HPDE6-E6E7 (cell line): Measurements from ENCODE around the gene MEIS3.

ENCODE experiments used
- DNase-seq: peaks from one replicate; pipeline ENCODE4 v3.0.0; 2011; ENCODE audit warnings: missing footprints; ENCODE audit errors: extremely low spot score

The MEIS3 gene

DNA sequence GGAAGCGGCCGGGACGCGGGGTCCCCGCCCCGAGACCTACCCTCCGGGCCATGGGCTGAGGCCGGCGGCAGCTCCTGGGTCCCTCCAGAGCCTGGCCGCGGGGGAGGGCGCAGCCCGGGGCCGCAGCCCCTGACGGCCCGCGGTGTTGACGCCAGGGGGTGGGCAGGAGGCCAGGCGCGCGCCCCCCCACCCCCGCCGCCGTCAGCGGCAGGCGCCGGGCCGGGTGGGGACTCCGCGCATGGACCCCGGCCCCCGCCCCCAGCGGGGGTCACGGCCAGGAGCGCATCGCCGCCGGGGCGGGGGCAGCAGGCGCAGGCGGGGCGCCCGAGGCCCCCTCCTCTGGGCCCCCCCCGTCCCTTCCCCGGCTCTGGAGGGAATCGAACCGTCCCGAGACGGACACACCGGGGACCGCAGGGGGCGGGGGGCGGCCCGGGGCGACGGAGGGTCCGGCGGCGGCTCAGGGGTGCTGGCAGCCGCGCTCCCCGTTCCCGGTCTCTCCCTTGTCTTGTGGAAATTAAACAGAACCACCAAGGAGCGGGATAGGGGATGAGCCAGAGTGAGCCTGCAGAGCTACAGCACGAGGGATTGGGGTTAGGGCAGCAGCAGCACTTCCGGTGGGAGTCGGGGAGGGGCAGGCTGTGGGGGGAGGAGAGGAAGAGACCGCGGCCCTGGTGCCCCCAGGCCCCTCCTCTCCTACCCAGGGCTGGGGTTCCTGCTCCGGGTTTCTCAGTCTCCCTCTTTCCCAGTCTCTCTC lies at the start of gene MEIS3:
MEIS3 (minus strand) TSS at position 498 of the 754 bp plus-strand sequence; CDS start at position 52, 446 bp downstream.
- DNase-seq: no peak

DNA sequence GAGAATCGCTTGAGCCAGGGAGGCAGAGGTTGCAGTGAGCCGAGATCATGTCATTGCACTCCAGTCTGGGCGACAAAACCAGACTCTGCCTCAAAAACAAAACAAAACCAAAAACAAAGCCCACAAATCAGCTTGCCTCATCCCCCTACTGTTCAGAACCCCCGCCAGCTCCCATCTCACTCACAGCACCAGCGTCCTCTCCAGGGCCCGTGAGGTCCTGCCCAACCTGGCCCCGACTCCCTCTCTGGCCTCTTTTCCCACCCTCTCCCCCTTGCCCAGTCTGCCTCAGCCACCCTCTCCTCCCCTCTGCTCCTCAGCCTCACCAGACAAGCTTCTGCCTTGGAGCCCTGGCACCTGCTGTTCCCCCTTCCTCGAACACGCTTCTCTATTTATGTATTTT lies 48.6 kb upstream of the MEIS3 start:
- DNase-seq: no peak

DNA sequence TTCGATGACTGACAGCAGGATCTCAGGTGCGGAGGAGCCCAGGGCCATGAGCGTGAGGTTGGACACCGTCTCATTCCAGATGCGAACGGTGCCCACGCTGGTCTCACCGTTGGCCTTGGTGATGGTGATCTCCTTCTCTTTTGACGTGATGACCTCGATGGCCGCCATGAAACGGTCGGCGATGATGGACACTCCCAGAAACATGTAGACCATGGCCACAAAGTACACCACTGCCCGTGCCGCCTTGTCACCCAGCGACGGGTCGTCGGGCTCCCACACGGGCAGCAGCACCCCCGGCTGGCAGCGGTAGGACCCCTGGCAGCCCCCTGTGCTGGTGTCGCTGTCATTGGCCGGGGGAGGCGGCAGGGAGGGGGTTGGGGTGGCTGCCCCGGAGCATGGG lies 46.6 kb upstream of the MEIS3 start:
- no peak for DNase-seq

DNA sequence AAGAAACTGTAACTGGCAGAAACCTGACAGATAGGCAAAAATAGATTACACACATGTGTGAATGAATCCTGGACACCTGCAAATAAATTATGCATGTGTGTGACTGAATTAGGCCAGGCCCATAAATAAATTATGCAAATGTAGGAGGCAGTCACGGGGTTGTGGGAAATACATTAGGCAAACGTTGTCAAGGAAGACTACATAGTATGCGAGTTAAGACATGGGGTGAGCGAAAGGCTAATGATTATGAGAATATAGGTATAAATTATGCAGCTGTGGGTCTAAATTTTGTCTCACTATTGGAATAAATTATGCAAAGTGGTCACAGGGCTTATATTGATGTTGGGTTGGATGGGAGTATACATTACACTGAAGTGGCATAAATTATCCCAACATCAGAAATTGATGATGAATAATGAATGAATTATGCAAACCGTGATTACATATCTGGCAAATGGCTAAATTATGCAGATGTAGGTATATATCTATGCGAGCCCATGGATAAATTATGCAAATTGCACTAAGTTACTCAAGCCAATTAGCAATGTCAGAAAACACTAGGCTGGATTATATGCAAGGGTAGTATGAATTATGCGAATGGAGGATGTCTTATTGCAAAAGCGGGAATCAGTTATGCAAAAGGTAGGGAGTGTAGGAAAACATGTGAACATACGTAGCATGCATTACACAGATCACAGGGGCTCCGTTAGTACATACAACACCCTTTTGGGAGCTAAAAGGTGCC lies 45.5 kb upstream of the MEIS3 start:
- DNase-seq: no peak

DNA sequence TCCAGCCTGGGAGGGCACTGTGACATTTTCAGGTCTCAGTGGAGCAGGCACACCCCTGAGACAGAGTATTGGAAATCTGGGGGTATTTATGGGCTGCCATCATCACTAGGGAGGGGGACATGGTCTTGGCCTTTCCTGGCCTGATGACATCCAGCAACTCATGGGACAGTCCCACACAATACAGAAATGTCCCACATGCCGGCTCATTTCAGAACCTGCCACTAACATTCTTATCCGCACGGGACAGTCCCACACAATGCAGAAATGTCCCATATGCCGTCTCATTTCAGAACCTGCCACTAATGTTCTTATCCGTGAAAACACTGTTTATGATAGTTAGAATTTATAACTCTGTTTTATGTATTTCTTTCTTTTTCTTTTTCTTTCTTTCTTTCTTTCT lies 42.5 kb upstream of the MEIS3 start:
- DNase-seq: no peak

DNA sequence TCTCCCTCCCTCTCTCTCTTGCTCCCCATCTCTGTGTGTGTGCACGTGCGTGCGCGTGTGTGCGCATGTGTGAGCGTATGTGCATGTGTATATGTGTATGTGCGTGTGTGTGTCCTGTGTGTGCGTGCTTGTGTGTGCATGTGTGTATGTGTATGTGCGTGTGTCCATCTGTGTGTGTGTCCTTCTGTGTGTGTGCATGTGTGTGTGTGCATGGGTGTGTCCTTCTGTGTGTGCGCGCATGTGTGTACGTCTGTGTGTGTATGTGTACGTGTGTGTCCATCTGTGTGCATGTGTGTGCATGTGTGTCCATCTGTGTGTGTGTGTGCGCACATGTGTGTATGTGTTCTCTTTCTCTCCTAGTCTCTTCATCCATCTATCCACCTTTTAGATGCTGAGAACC lies 40.1 kb upstream of the MEIS3 start:
- DNase-seq: no peak

DNA sequence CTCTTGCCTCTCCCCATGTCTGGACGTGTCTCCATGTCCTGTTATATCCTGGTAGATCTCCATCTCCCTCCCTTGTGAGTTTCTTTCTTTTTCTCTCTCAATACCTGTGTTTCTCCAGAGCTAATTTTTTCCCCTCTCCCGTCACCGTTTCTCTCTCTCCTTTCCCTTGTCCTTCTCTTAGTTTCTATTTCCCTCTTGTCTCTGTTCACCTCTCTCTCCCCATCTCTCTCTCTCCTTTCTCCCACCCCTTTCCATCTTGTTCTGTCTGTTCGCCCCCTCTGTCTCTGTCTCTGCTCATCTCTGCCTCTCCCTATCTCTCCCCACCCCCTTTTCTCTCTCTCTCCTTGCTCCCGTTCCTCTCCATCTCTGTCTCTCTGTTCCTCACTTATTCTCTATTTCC lies 39.3 kb upstream of the MEIS3 start:
- no peak for DNase-seq

DNA sequence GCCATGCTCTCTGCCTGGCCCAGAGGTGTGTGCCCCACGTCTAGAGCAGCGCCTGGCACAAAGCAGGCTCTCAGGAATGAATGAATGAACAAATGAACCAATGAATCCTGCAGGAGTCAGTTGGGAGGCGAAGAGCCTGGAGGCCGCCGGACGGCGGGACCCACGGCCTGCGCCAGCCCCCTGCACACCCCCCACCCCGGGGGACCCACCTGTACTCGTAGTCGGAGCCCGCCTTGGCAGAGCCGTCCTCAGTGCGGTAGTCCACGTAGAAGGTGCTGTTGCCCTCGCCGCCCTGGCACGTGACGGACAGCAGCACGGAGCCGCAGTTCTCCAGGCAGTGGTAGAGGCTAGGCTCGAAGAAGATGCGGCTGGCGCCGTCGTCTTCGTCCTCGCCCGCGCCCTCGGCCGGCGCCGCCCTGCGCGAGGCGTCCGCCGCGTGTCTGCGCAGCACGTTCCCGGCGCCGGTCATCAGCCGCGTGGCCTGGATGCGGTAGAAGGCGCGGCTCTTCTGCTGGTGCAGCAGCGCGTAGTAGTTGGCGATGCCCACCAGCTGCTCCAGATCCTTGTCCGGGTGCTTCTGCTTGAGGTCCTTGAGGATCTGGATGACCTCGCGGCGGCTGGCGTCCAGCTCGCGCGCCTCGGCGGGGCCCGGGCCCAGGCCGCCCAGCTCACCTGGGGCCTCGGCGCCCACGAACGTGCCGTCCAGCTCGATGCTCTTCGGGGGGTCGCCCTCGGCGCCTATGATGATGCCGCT lies 37.6 kb upstream of the MEIS3 start:
- DNase-seq: no peak

DNA sequence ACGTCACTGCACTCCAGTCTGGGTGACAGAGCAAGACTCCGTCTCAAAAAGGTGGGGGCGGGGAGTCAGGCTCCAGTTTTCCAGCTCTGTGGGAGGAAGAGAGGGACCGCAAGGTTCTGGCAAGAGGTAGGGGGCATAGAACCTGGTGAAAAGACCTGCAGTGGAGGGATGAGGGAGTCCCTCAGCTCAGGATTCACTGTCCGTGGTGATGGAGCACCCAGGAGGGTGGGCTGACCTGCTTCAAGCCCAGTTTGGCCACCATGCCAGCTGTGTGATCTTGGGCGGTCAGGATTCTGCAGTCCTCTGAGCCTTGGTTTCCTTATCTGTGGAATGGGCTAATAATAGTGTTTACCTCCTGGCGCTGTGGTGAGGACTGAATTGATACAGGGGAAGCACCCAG lies 31.2 kb upstream of the MEIS3 start:
- DNase-seq: no peak

DNA sequence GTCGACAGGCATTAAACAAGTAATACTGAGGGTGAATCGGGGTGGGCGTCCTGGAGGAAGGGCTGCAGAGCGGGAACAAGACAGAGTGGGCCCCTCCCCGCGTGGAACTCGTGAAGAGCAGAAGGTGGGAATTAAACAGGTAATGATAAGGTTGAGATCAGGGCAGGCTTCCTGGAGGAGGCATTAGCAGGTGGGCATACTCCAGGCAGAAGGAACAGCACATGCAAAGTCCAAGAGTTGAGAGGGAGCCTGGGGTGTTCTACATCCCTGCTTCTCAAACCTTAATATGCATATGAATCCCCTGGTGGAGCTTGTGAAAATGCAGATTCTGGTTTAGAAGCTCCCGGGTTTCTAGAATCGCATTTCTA lies 29.0 kb upstream of the MEIS3 start:
- DNase-seq: no peak

DNA sequence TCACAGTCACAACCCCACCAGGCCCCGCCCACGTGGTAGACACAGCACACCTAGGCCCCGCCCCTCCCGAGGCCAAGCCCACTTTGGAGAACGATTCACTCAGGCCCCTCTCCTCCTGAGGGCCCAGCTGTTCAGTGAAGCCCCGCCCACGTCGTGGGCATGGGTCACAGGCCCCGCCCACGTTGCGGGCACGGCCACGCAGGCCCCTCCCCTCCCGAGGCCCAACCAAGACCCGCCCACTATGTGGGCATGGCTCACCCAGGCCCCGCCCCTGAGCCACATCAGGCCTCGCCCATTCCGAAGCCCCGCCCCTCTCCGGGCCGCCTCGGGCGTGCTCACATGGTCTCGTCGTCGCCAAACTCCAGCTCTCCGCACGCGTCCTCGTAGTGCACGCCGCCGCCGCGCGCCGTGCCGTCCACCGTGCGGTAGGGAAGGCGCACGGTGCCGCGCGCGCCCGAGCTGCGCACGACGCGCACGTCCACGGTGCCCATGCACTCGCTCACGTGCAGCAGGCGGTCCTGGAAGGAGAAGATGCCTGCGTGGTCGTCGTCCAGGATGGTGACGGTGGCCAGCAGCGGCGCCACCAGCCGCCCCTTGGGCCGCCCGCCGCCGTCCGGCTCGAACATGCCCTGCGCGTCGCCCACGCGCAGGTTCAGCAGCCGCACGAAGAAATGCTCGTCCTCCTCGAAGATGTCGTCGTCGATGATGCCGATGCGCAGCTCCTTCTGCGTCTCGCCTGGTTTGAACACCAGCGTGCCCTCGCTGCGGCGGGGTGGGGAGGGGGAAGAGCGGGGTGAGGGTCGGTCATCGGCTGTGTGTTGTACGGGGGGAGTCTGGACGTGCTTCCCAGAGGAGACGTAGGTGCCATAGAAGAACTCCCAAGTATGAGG lies 28.4 kb upstream of the MEIS3 start:
- peak; percentile 58 for DNase-seq

DNA sequence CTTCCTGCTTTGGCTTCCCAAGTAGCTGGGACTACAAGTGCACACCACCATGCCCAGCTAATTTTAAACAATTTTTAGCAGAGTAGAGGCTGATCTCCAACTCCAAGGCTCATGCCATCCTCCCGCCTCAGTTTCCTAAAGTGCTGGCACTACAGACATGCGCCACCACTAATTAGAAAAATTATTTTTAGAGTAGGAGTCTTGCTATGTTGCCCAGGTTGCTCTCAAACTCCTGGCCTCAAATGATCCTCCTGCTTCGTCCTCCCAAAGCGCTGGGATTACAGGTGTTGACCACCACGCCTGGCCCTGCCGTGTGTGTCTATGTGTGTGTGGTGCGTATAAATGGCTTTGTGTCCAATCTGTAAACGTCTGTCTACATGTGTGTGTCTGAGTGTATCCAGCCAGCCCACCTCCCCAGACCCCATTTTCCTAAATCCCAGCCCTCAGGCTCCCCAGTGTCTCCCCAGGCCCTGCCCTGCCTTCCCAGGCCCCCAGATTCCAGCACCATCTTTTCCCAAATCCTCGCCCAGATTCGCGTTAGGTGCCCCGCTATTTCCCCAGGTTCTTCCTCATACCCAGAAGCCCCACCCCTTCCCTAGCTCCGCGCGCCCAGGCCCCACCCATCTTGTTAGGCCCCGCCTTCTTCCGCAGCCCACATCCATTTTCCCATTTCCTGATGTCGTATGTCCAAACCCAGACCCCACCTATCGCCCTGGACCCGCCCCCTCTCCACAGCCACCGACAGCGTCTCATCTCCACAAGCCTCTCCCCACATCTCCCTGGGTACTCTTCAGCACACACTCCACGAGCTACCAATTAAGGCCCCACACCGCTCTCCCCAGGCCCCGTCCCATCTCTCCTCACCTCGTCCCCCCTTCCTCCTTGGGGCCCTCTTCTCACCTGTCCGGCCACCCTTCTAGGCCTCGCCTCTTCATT lies 27.5 kb upstream of the MEIS3 start:
- no peak for DNase-seq

DNA sequence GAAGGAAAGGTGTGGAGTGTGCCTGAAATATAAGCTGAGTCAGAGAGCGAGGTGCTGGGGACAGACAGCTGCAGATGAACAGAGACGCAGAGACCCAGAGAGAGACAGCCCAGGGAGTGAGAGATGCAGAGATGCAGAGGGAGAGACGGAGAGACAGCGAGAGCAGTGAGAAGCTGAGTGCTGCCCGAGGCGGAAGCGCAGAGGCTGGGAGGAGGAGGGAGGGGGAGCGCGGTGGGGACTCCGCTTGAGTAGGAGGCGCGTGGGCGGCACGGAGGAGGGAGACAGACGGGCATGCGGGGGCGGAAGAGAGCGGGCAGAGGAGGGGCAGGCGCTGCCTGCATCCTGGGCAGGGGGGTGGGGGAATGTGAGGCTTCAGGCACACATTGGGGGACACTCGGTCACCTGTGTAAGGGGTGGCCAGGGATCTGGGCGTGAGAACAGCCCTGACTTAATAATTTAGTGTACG lies 26.6 kb upstream of the MEIS3 start:
- DNase-seq: no peak

DNA sequence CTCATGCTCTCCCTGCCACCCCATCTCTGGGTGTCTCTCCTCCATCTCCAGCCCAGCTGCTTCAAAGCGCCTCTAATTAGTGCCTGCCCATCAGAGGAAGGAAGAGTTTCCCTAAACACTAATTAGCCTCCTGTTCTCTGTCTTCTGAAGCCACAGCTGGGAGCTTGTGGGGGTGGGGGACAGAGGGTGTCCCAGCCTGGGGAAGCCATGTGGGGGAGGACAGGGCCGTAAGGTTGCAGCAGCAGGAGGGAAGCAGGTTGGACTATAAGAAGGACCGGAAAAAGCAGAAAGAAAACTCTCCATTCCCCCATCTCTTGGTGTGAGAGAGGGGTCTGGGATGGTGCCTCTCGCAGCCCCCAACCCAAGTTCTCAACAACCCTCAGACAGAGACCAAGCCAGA lies 26.2 kb upstream of the MEIS3 start:
- no peak for DNase-seq

DNA sequence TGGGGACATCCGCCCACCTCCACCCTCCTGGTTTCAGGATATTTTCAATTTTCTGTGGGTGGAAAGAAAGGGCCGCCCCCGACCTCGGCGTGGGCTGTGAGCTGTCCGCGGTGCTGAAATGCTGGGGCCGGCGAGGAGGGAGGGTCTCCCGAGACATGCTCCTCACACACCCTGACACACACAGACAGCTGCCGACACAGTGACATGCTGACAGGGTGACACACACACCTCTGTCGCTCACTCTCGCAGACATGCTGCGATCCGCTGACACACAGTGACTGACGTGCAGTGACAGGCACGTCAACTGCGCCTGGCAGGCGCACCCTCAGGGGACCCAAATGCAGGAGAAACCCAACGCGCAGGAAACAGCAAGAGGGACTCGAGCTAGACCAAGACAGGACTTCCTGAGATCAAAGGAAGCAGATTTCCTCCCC lies 25.1 kb upstream of the MEIS3 start:
- no peak for DNase-seq

DNA sequence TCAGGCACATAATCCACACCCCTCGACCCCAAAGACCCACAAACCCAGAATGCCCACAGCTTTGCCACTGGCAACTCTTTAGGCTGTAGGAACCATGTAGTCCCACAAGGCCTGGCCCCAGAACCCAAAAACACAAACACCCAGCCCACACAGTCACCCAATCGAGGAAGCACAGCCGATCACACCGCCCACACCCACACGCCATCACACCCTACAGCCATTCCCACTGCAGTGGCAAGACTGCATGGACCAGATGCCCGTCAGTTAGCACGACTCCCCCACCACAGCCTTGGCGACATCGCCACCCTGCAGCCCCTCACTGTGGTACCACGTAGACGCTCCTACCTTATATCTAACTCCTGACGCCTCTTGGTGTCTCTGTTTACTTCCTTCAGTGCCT lies 24.0 kb upstream of the MEIS3 start:
- DNase-seq: no peak

DNA sequence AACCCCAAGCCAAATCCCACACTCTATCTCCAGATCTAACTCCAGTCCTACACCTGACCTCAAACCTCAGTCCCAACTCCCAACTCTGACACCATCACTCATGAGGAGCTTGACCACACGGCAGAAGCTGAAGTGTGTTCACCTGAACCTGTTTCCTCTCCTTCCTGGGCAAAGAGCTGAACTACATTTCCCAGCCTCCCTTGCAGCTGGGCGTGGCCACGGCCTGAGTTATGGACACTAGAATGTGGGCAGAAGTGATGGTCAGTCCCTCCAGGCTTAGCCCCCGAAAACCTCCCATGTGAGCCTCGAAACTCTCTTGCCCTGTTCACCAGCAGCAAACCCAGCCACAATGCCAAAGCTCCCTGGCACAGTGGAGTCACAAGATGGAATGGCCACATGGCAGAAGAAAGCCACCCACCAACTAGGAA lies 19.5 kb upstream of the MEIS3 start:
- DNase-seq: no peak

DNA sequence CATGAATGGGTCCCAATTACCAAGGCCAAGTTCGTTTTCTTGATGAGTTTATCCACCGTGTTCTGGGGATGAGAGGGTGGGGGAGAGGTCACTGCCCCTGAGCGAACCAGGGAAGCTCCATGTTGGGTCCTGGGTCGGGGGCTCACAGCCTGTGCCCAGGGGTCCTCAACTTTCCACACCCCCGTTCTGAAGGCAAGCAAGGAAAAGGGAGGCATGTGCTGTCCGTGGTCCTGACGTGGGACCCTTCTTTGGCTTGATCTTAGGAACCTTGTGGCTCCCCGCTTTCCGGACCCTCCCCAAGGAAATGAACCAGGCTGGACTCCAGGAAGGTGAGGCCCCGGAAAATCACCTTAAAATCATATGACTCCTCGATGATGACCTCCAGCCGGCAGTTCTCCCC lies 18.2 kb upstream of the MEIS3 start:
- no peak for DNase-seq

DNA sequence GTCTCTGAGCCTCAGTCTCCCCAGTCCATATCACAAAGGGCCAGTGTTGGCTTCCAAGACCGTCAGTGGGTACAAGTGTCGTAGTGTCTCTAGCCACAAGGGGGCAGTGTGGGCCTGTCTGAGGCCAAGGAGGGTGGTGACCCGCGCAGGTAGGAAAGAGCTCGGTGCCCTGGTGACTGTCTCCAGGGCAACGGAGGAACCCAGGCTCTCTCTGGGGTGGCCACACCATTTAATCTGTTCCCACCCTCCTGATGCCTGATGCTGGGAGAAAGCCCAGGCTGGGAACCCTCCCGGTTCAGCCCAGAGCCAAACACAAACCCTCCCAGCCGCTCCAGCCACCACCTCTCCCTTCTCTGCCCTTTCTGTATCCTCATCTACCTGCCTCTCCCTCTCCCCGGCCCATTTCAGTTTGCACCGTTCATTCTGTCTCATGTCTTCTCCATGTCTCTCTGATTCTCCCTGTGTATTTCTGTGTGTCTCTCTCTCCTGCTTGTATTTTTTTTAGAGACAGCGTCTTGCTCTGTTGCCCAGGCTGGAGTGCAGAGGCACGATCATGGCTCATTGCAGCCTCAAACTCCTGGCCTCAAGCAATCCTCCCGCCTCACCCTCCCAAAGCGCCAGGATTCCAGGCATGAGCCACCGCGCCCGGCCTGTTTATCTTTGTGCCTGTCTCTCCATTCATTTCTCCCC lies 17.5 kb upstream of the MEIS3 start:
- DNase-seq: peak; percentile 60
